Keratinocyte (primary cell): ENCODE results near the gene DAPP1. TPM values are rescaled to one million over a fixed set of nuclear protein-coding genes. Genes with fewer than 3 reads are reported as not detected.

Experiments used
- DNase-seq: peaks from one replicate; pipeline ENCODE4 v3.0.0-alpha.2; 2011; ENCODE audit warnings: low read depth, missing footprints, low spot score
- FAIRE-seq: peaks from 2 replicates; lab custom pipeline; 2011; peaks lifted over from hg19 to GRCh38; lab: Jason Lieb, UNC
- H2AFZ ChIP-seq: 2 replicates; pipeline ENCODE4 v1.6.0; 2012; ENCODE audit warnings: low read length, control low read depth, inconsistent platforms; ENCODE audit not compliant: control insufficient read depth
- H3K27ac ChIP-seq: 2 replicates; pipeline ENCODE4 v1.5.1; 2011; ENCODE audit warnings: low read length; ENCODE audit not compliant: control insufficient read depth, insufficient read depth
- H3K27me3 ChIP-seq: 3 replicates; pipeline ENCODE4 v1.6.0; 2011; ENCODE audit warnings: low read length; ENCODE audit not compliant: control insufficient read depth, insufficient read depth; ENCODE audit errors: extremely low read depth
- H3K36me3 ChIP-seq, 2 experiments: 2 replicates in 1 of 2; 3 replicates in 1 of 2; pipeline ENCODE4 v1.5.1; 2011; ENCODE audit warnings: low read length in 2 of 2, mild to moderate bottlenecking in 1 of 2; ENCODE audit not compliant: control insufficient read depth in 2 of 2, insufficient read depth in 2 of 2; ENCODE audit errors: extremely low read depth in 1 of 2
- H3K4me1 ChIP-seq: 3 replicates; pipeline ENCODE4 v1.5.1; 2011; ENCODE audit warnings: low read length; ENCODE audit not compliant: control insufficient read depth, insufficient read depth; ENCODE audit errors: extremely low read depth
- H3K4me2 ChIP-seq: 3 replicates; pipeline ENCODE4 v1.6.0; 2011; ENCODE audit warnings: low read depth, low read length; ENCODE audit not compliant: control insufficient read depth, insufficient read depth; ENCODE audit errors: extremely low read depth
- H3K4me3 ChIP-seq, 3 experiments: fragments of 200-600 bp in 1 of 3; sonication (generic) in 1 of 3; 2 replicates in 2 of 3; 3 replicates in 1 of 3; pipeline ENCODE4 v1.5.1; 2011 to 2016; ENCODE audit warnings: low read length in 3 of 3, mild to moderate bottlenecking in 3 of 3, control low read depth in 2 of 3, inconsistent platforms in 1 of 3, low read depth in 1 of 3, mixed read lengths in 1 of 3, mixed run types in 1 of 3, moderate library complexity in 1 of 3; ENCODE audit not compliant: control insufficient read depth in 2 of 3, insufficient read depth in 2 of 3; ENCODE audit errors: extremely low read depth in 1 of 3
- H3K79me2 ChIP-seq: 2 replicates; pipeline ENCODE4 v1.6.0; 2012; ENCODE audit warnings: low read length; ENCODE audit not compliant: control insufficient read depth, insufficient read depth
- H3K9ac ChIP-seq: 3 replicates; pipeline ENCODE4 v1.6.0; 2011; ENCODE audit warnings: low read length; ENCODE audit not compliant: control insufficient read depth, insufficient read depth; ENCODE audit errors: extremely low read depth
- H3K9me1 ChIP-seq: 3 replicates; pipeline ENCODE4 v1.6.0; 2011; ENCODE audit warnings: low read length; ENCODE audit not compliant: control insufficient read depth, insufficient read depth; ENCODE audit errors: extremely low read depth
- H3K9me3 ChIP-seq: 2 replicates; pipeline ENCODE4 v1.5.1; 2012; ENCODE audit warnings: low read depth, low read length; ENCODE audit not compliant: control insufficient read depth
- H4K20me1 ChIP-seq: 3 replicates; pipeline ENCODE4 v1.6.0; 2011; ENCODE audit warnings: low read length; ENCODE audit not compliant: control insufficient read depth, insufficient read depth; ENCODE audit errors: extremely low read depth
- CTCF ChIP-seq, 3 experiments: IDR thresholded peaks in 1 of 3; conservative IDR thresholded peaks in 1 of 3; optimal IDR thresholded peaks in 1 of 3; 2 replicates in 2 of 3; 3 replicates in 1 of 3; pipeline versions ENCODE3 to v1.5.1; 2011; ENCODE audit warnings: low read length in 3 of 3, mild to moderate bottlenecking in 3 of 3, moderate library complexity in 2 of 3, control low read depth in 1 of 3, inconsistent platforms in 1 of 3; ENCODE audit not compliant: insufficient read depth in 2 of 3; ENCODE audit errors: extremely low read depth in 1 of 3
- EZH2 ChIP-seq: IDR thresholded peaks from one replicate; pipeline ENCODE4 v1.6.1; 2012; ENCODE audit warnings: inconsistent platforms, mild to moderate bottlenecking, low read length, moderate library complexity
- dilution Hi-C: fragments of 300-500 bp; cut with MboI; formaldehyde crosslinking; loops from one replicate; pipeline ENCODE4 v1.7.0; 2020; ENCODE audit warnings: low sequenced_read_pairs; ENCODE audit not compliant: extremely low pct_ligation_motif_present
- polyA plus RNA-seq, 5 experiments: library from polyadenylated mRNA; depleted of rRNA in 3 of 5; stranded (reverse) in 3 of 5; stranded (forward) in 1 of 5; unstranded in 1 of 5; fragments of >200 nt; gene quantifications; 1 replicate in 1 of 5; 2 replicates in 3 of 5; 3 replicates in 1 of 5; pipeline versions ENCODE4 v1.2.1 to v1.2.3, GENCODE V29; 2011 to 2012; ENCODE audit warnings: missing spikeins in 2 of 5, low read depth in 1 of 5, low replicate concordance in 1 of 5

Gene DAPP1
- polyA plus RNA-seq, 1 donor (not counting 4 experiments of a cell fraction or from before 2014, with no cell fraction given): 80.3 TPM

- peak; percentile 20 for FAIRE-seq
- H3K9me3 ChIP-seq: no peaks in the 10 kb centered on the region
- dilution Hi-C loops: no loop called here
- no peak overlapping the region for H3K4me3 ChIP-seq
- no peak for DNase-seq
- TF ChIP-seq EZH2 (no peak), CTCF (optimal IDR thresholded peaks at IDR 0.05 in 1 of 3, IDR thresholded peaks at IDR 0.05 in 1 of 3, conservative IDR thresholded peaks at IDR 0.05 in 1 of 3; ENCODE audit: extremely low read depth in 1 of 3, insufficient read depth in 2 of 3, low read length in 3 of 3) (no peak)
- no peaks in the 10 kb centered on the region for H4K20me1 ChIP-seq
- no peak overlapping the region for H3K27ac ChIP-seq
- H3K9me1 ChIP-seq: no peaks in the 10 kb centered on the region
- no peaks in the 10 kb centered on the region for H3K79me2 ChIP-seq
- peaks cover 4 to 5% of the 10 kb centered on the region in 2 experiments for H3K36me3 ChIP-seq
- H3K27me3 ChIP-seq: no peaks in the 10 kb centered on the region
- no peak overlapping the region for H3K9ac ChIP-seq
- no peaks in the 10 kb centered on the region for H3K4me1 ChIP-seq
- no peak overlapping the region for H2AFZ ChIP-seq
- H3K4me2 ChIP-seq: no peak overlapping the region
Measured at GRCh38 chr4:99918656-99919055, 102.0 kb downstream of the DAPP1 start.

Other genes with a start within 250 kb of the DAPP1 start
- gene MTTP, start 242.0 kb upstream of the DAPP1 start, polyA plus RNA-seq: 0.04 to 0.09 TPM (median 0.05 TPM) in 3 replicates
- 0.01 to 0.03 TPM in 2 of 3 replicates, not detected in the other for gene C4orf54, start 159.0 kb upstream of the DAPP1 start, polyA plus RNA-seq
- gene LAMTOR3, start 77.6 kb downstream of the DAPP1 start, polyA plus RNA-seq: 51.5 to 92.2 TPM (median 78.9 TPM) in 3 replicates
- gene DNAJB14, start 129.8 kb downstream of the DAPP1 start, polyA plus RNA-seq: 10.7 to 17.9 TPM (median 17.1 TPM) in 3 replicates
- gene H2AZ1, start 133.4 kb downstream of the DAPP1 start, polyA plus RNA-seq: 169 to 452 TPM (median 419 TPM) in 3 replicates